Measurements from ENCODE around the gene ACTMAP. TPM values are rescaled to one million over a fixed set of nuclear protein-coding genes. Genes with fewer than 3 reads are reported as not detected.
"Not testable (repeated sequence)": the region's sequence is repeated elsewhere in the genome, so short reads cannot be mapped to it uniquely, and the experiment has no call there.

ACTMAP gene
- total and polyA plus RNA-seq, 4 donors = 5.3 to 27.7 (median 15.3) TPM

GRCh38 chr19:40791349-40791748 is 41.1 kb upstream of the ACTMAP start:
- no peak overlapping the region for H3K4me3 ChIP-seq
- peaks cover 0 to 14% (median 2%) of the 10 kb centered on the region in 4 donors for H3K36me3 ChIP-seq (ENCODE audit: control insufficient read depth in 4 of 4, insufficient read depth in 4 of 4, low read length in 4 of 4)
- no peak overlapping the region for H3K9ac ChIP-seq (ENCODE audit: insufficient read depth in 1 of 2, low read length in 2 of 2)
- peaks cover 0 to 7% (median 5%) of the 10 kb centered on the region in 5 donors for H3K4me1 ChIP-seq (ENCODE audit: control insufficient read depth in 5 of 5, insufficient read depth in 5 of 5, low read length in 5 of 5)
- DNase-seq = no peak
- H3K27ac ChIP-seq (ENCODE audit: low read depth in 1 of 2, low read length in 1 of 2) = peak overlapping the region in 1 of 2 donors; percentile 60
- TF ChIP-seq CTCF (IDR thresholded peaks at IDR 0.05; ENCODE audit: control extremely low read depth, extremely low read depth) = no peak
- 80 to 82% methylated on average over 7 of the region's 7 CpGs for WGBS, 2 donors
- no peaks in the 10 kb centered on the region for H3K27me3 ChIP-seq (ENCODE audit: control insufficient read depth in 3 of 3, insufficient read depth in 3 of 3, low read length in 2 of 3)
- ATAC-seq (ENCODE audit: insufficient read depth, low FRiP score) = peak; percentile 76
- H3K9me3 ChIP-seq (ENCODE audit: control insufficient read depth in 4 of 4, insufficient read depth in 3 of 4, low read length in 3 of 4) = peaks cover 0 to 2% (median 0%) of the 10 kb centered on the region in 4 donors

GRCh38 chr19:40786060-40787037 is 36.1 kb upstream of the ACTMAP start:
- Histone ChIP-seq H3K27me3 (ENCODE audit: control insufficient read depth in 3 of 3, insufficient read depth in 3 of 3, low read length in 2 of 3) (no peaks in the 10 kb centered on the region), H3K9me3 (ENCODE audit: control insufficient read depth in 4 of 4, insufficient read depth in 3 of 4, low read length in 3 of 4) (peaks cover 0 to 2% (median 0%) of the 10 kb centered on the region in 4 donors), H3K36me3 (ENCODE audit: control insufficient read depth in 4 of 4, insufficient read depth in 4 of 4, low read length in 4 of 4) (peaks cover 0 to 27% (median 2%) of the 10 kb centered on the region in 4 donors), H3K4me1 (ENCODE audit: control insufficient read depth in 5 of 5, insufficient read depth in 5 of 5, low read length in 5 of 5) (no peaks in the 10 kb centered on the region), H3K27ac (ENCODE audit: low read depth in 1 of 2, low read length in 1 of 2) (no peak overlapping the region), H3K9ac (ENCODE audit: insufficient read depth in 1 of 2, low read length in 2 of 2) (no peak overlapping the region), H3K4me3 (no peak overlapping the region)
- ATAC-seq (ENCODE audit: insufficient read depth, low FRiP score) = no peak
- no peak for DNase-seq
- TF ChIP-seq CTCF (IDR thresholded peaks at IDR 0.05; ENCODE audit: control extremely low read depth, extremely low read depth) = no peak
- 92 to 93% methylated on average over 25 of the region's 25 CpGs for WGBS, 2 donors

- Histone ChIP-seq H3K27me3 (ENCODE audit: control insufficient read depth in 3 of 3, insufficient read depth in 3 of 3, low read length in 2 of 3) (no peaks in the 10 kb centered on the region), H3K9me3 (ENCODE audit: control insufficient read depth in 4 of 4, insufficient read depth in 3 of 4, low read length in 3 of 4) (peaks cover 0 to 2% (median 0%) of the 10 kb centered on the region in 4 donors), H3K4me3 (no peak overlapping the region), H3K4me1 (ENCODE audit: control insufficient read depth in 5 of 5, insufficient read depth in 5 of 5, low read length in 5 of 5) (no peaks in the 10 kb centered on the region), H3K9ac (ENCODE audit: insufficient read depth in 1 of 2, low read length in 2 of 2) (no peak overlapping the region), H3K36me3 (ENCODE audit: control insufficient read depth in 4 of 4, insufficient read depth in 4 of 4, low read length in 4 of 4) (peaks cover 0 to 27% (median 2%) of the 10 kb centered on the region in 4 donors), H3K27ac (ENCODE audit: low read depth in 1 of 2, low read length in 1 of 2) (no peak overlapping the region)
- TF ChIP-seq CTCF (IDR thresholded peaks at IDR 0.05; ENCODE audit: control extremely low read depth, extremely low read depth) = no peak
- no peak for ATAC-seq (ENCODE audit: insufficient read depth, low FRiP score)
- no peak for DNase-seq
- 64 to 74% methylated on average over 1 of the region's 1 CpG for WGBS, 2 donors
These were observed 35.2 kb upstream of the ACTMAP start for GRCh38 chr19:40785526-40785925.

GRCh38 chr19:40784146-40784545 is 33.9 kb upstream of the ACTMAP start:
- not testable (repeated sequence) for H3K4me3 ChIP-seq; H3K4me1 ChIP-seq (ENCODE audit: control insufficient read depth in 5 of 5, insufficient read depth in 5 of 5, low read length in 5 of 5); H3K27me3 ChIP-seq (ENCODE audit: control insufficient read depth in 3 of 3, insufficient read depth in 3 of 3, low read length in 2 of 3); H3K9me3 ChIP-seq (ENCODE audit: control insufficient read depth in 4 of 4, insufficient read depth in 3 of 4, low read length in 3 of 4); H3K9ac ChIP-seq (ENCODE audit: insufficient read depth in 1 of 2, low read length in 2 of 2); DNase-seq; ATAC-seq (ENCODE audit: insufficient read depth, low FRiP score)
- Histone ChIP-seq H3K27ac (ENCODE audit: low read depth in 1 of 2, low read length in 1 of 2) (peak overlapping the region in 1 of 2 donors; percentile 17), H3K36me3 (ENCODE audit: control insufficient read depth in 4 of 4, insufficient read depth in 4 of 4, low read length in 4 of 4) (peaks cover 0 to 30% (median 2%) of the 10 kb centered on the region in 4 donors)
- 96 to 99% methylated on average over 2 of the region's 2 CpGs for WGBS, 2 donors
